BLaER1 treated with 17β-estradiol and CSF1 and Interleukin-3, amounts not matched to agents 10 nM and 100 nM (cell line): Measurements from ENCODE around the gene SCD5.
"Not testable (repeated sequence)": the region's sequence is repeated elsewhere in the genome, so short reads cannot be mapped to it uniquely, and the experiment has no call there.

Experiments
- H3K27ac ChIP-seq, 11 experiments: shearing (Covaris generic); formaldehyde crosslinking; 2 replicates each; pipeline ENCODE4 v1.8.1; 2022
- H3K27me3 ChIP-seq, 11 experiments: shearing (Covaris generic); formaldehyde crosslinking; 2 replicates each; pipeline ENCODE4 v1.8.1; 2022
- H3K36me3 ChIP-seq, 11 experiments: shearing (Covaris generic); formaldehyde crosslinking; 2 replicates each; pipeline ENCODE4 v1.8.1; 2022
- H3K4me1 ChIP-seq, 10 experiments: shearing (Covaris generic); formaldehyde crosslinking; 2 replicates each; pipeline ENCODE4 v1.8.1; 2022
- H3K4me2 ChIP-seq, 11 experiments: shearing (Covaris generic); formaldehyde crosslinking; 2 replicates each; pipeline ENCODE4 v1.8.1; 2022
- H3K4me3 ChIP-seq, 10 experiments: shearing (Covaris generic); formaldehyde crosslinking; 2 replicates each; pipeline ENCODE4 v1.8.1; 2022
- H3K9ac ChIP-seq, 11 experiments: shearing (Covaris generic); formaldehyde crosslinking; 2 replicates each; pipeline ENCODE4 v1.8.1; 2022
- H3K9me3 ChIP-seq, 11 experiments: shearing (Covaris generic); formaldehyde crosslinking; replicated peaks in 1 of 11; 2 replicates each; pipeline ENCODE4 v1.8.1; 2022
- H4K20me1 ChIP-seq, 11 experiments: shearing (Covaris generic); formaldehyde crosslinking; 2 replicates each; pipeline ENCODE4 v1.8.1; 2022
- Cebpa-rat ChIP-seq, 11 experiments: shearing (Covaris generic); IDR thresholded peaks; 2 replicates each; pipeline ENCODE4 v1.8.1; 2022

Gene SCD5

GRCh38 chr4:82818664-82819662, 20.4 kb upstream of the SCD5 start:
- TF ChIP-seq Cebpa-rat (IDR thresholded peaks at IDR 0.05) = no peak
- Histone ChIP-seq H3K9me3 (no peaks in the 10 kb centered on the region), H3K4me1 (no peaks in the 10 kb centered on the region), H3K4me2 (no peak overlapping the region), H3K9ac (no peak overlapping the region), H3K36me3 (peaks cover 71 to 79% (median 75%) of the 10 kb centered on the region in 11 experiments), H3K4me3 (no peak overlapping the region), H3K27ac (no peak overlapping the region), H3K27me3 (no peaks in the 10 kb centered on the region), H4K20me1 (no peaks in the 10 kb centered on the region; a peak in 2 of 22 replicates)

GRCh38 chr4:82816874-82817273, 18.3 kb upstream of the SCD5 start:
- H3K36me3 ChIP-seq = peaks cover 50 to 58% (median 55%) of the 10 kb centered on the region in 11 experiments

GRCh38 chr4:82814034-82814433, 15.4 kb upstream of the SCD5 start:
- Histone ChIP-seq H3K9ac (no peak overlapping the region), H3K27me3 (no peaks in the 10 kb centered on the region), H4K20me1 (no peaks in the 10 kb centered on the region; a peak in 1 of 22 replicates), H3K4me1 (peaks cover 0 to 19% (median 12%) of the 10 kb centered on the region in 10 experiments; a peak in 15 of 20 replicates), H3K36me3 (peaks cover 22 to 30% (median 26%) of the 10 kb centered on the region in 11 experiments), H3K4me2 (no peak overlapping the region), H3K4me3 (no peak overlapping the region), H3K9me3 (no peaks in the 10 kb centered on the region), H3K27ac (no peak overlapping the region)
- TF ChIP-seq Cebpa-rat (IDR thresholded peaks at IDR 0.05) = no peak

More at GRCh38 chr4:82816874-82817273, 18.3 kb upstream of the SCD5 start:
- H3K4me1 ChIP-seq = peaks cover 0 to 11% (median 9%) of the 10 kb centered on the region in 10 experiments; a peak in 15 of 20 replicates
- H4K20me1 ChIP-seq, H3K27ac ChIP-seq, H3K9me3 ChIP-seq, H3K27me3 ChIP-seq, H3K4me2 ChIP-seq, H3K9ac ChIP-seq, H3K4me3 ChIP-seq: not testable (repeated sequence)

GRCh38 chr4:82811838-82812341, 13.3 kb upstream of the SCD5 start:
- H3K36me3 ChIP-seq = peaks cover 2 to 8% (median 5%) of the 10 kb centered on the region in 11 experiments; a peak in 17 of 22 replicates
- peak overlapping the region in 4 of 11 experiments; percentile 8 to 37 (median 17); a peak in 4 of 22 replicates for H3K9ac ChIP-seq
- no peaks in the 10 kb centered on the region for H3K27me3 ChIP-seq
- no peaks in the 10 kb centered on the region; a peak in 1 of 22 replicates for H4K20me1 ChIP-seq
- peak overlapping the region in 6 of 11 experiments; percentile 9 to 48 (median 32); a peak in 8 of 22 replicates for H3K27ac ChIP-seq
- TF ChIP-seq Cebpa-rat (IDR thresholded peaks at IDR 0.05) = no peak
- peaks cover 0 to 19% (median 12%) of the 10 kb centered on the region in 10 experiments; a peak in 15 of 20 replicates for H3K4me1 ChIP-seq
- H3K4me3 ChIP-seq = no peak overlapping the region
- peak overlapping the region; percentile 10 to 62 (median 42); a peak in 19 of 22 replicates for H3K4me2 ChIP-seq
- H3K9me3 ChIP-seq = no peaks in the 10 kb centered on the region

- Histone ChIP-seq H4K20me1 (no peaks in the 10 kb centered on the region; a peak in 1 of 22 replicates), H3K4me3 (no peak overlapping the region), H3K4me1 (peaks cover 0 to 19% (median 12%) of the 10 kb centered on the region in 10 experiments; a peak in 15 of 20 replicates), H3K4me2 (peak overlapping the region in 4 of 11 experiments; percentile 28 to 52 (median 42); a peak in 6 of 22 replicates), H3K36me3 (peaks cover 0 to 4% (median 0%) of the 10 kb centered on the region in 11 experiments; a peak in 4 of 22 replicates), H3K27ac (peak overlapping the region in 1 of 11 experiments; percentile 35; a peak in 1 of 22 replicates), H3K9me3 (no peaks in the 10 kb centered on the region), H3K9ac (no peak overlapping the region), H3K27me3 (no peaks in the 10 kb centered on the region)
- TF ChIP-seq Cebpa-rat (IDR thresholded peaks at IDR 0.05) = no peak
Observed at GRCh38 chr4:82811392-82811791, 12.8 kb upstream of the SCD5 start.

GRCh38 chr4:82810176-82810575, 11.6 kb upstream of the SCD5 start:
- Histone ChIP-seq H3K9me3 (no peaks in the 10 kb centered on the region), H3K4me1 (peaks cover 0 to 19% (median 12%) of the 10 kb centered on the region in 10 experiments; a peak in 15 of 20 replicates), H3K9ac (no peak overlapping the region), H3K27ac (no peak overlapping the region), H3K36me3 (no peaks in the 10 kb centered on the region), H4K20me1 (no peaks in the 10 kb centered on the region; a peak in 1 of 22 replicates), H3K4me2 (no peak overlapping the region), H3K4me3 (no peak overlapping the region), H3K27me3 (no peaks in the 10 kb centered on the region)
- no peak for TF ChIP-seq Cebpa-rat (IDR thresholded peaks at IDR 0.05)

GRCh38 chr4:82809619-82810018, 11.0 kb upstream of the SCD5 start:
- no peaks in the 10 kb centered on the region for H4K20me1 ChIP-seq
- TF ChIP-seq Cebpa-rat (IDR thresholded peaks at IDR 0.05) = no peak
- H3K4me1 ChIP-seq = peaks cover 0 to 19% (median 12%) of the 10 kb centered on the region in 10 experiments; a peak in 15 of 20 replicates
- H3K27ac ChIP-seq = no peak overlapping the region
- no peaks in the 10 kb centered on the region for H3K27me3 ChIP-seq
- H3K36me3 ChIP-seq = no peaks in the 10 kb centered on the region
- no peak overlapping the region for H3K4me3 ChIP-seq
- no peak overlapping the region for H3K4me2 ChIP-seq
- no peak overlapping the region for H3K9ac ChIP-seq
- H3K9me3 ChIP-seq = no peaks in the 10 kb centered on the region

GRCh38 chr4:82803746-82804145, 5.2 kb upstream of the SCD5 start:
- Histone ChIP-seq H3K4me2 (no peak overlapping the region), H3K9me3 (peaks cover 0 to 18% (median 0%) of the 10 kb centered on the region in 11 experiments; a peak in 9 of 22 replicates), H4K20me1 (no peaks in the 10 kb centered on the region), H3K36me3 (no peaks in the 10 kb centered on the region), H3K4me3 (no peak overlapping the region), H3K27ac (no peak overlapping the region), H3K4me1 (peaks cover 10 to 21% (median 15%) of the 10 kb centered on the region in 10 experiments), H3K27me3 (peaks cover 0 to 17% (median 12%) of the 10 kb centered on the region in 11 experiments; a peak in 11 of 22 replicates), H3K9ac (no peak overlapping the region)
- no peak for TF ChIP-seq Cebpa-rat (IDR thresholded peaks at IDR 0.05)

- Histone ChIP-seq H3K27me3 (peaks cover 0 to 23% (median 18%) of the 10 kb centered on the region in 11 experiments; a peak in 14 of 22 replicates), H3K36me3 (no peaks in the 10 kb centered on the region)
Observed at GRCh38 chr4:82802911-82803310, 4.3 kb upstream of the SCD5 start.

More at GRCh38 chr4:82802911-82803310, 4.3 kb upstream of the SCD5 start:
- Histone ChIP-seq H3K9me3 (peaks cover 0 to 18% (median 0%) of the 10 kb centered on the region in 11 experiments; a peak in 9 of 22 replicates), H3K4me1 (peaks cover 10 to 21% (median 16%) of the 10 kb centered on the region in 10 experiments), H3K4me2 (peak overlapping the region in 3 of 11 experiments; percentile 18 to 26 (median 21); a peak in 3 of 22 replicates), H3K9ac (no peak overlapping the region), H3K27ac (no peak overlapping the region), H4K20me1 (no peaks in the 10 kb centered on the region; a peak in 1 of 22 replicates), H3K4me3 (no peak overlapping the region)
- TF ChIP-seq Cebpa-rat (IDR thresholded peaks at IDR 0.05) = no peak
